HEK293T (cell line): Measurements from ENCODE around the gene INPP1.

Source experiments
- BHLHE40 ChIP-seq: fragments of 450-650 bp; IDR thresholded peaks from 2 replicates; pipeline ENCODE4 v1.6.1; 2016; ENCODE audit warnings: mild to moderate bottlenecking, moderate library complexity, borderline replicate concordance
- FOXA1 ChIP-seq: fragments of 450-650 bp; IDR thresholded peaks from 2 replicates; pipeline ENCODE4 v1.6.1; 2016; ENCODE audit warnings: mild to moderate bottlenecking
- FOXM1 ChIP-seq: fragments of 450-650 bp; IDR thresholded peaks from 2 replicates; pipeline ENCODE4 v1.6.1; 2017; ENCODE audit warnings: mild to moderate bottlenecking, borderline replicate concordance
- HDGF ChIP-seq: fragments of 450-650 bp; IDR thresholded peaks from 2 replicates; pipeline ENCODE4 v1.6.1; 2017; ENCODE audit warnings: antibody characterized with exemption, borderline replicate concordance
- L3MBTL2 ChIP-seq: fragments of 450-650 bp; conservative IDR thresholded peaks from 2 replicates; pipeline ENCODE4 v1.6.1; 2016; ENCODE audit warnings: mild to moderate bottlenecking
- PKNOX1 ChIP-seq: fragments of 450-650 bp; IDR thresholded peaks from 2 replicates; pipeline ENCODE4 v1.6.1; 2016
- SP1 ChIP-seq: fragments of 450-650 bp; IDR thresholded peaks from 2 replicates; pipeline ENCODE4 v1.6.1; 2017
- SUZ12 ChIP-seq: fragments of 450-650 bp; IDR thresholded peaks from 2 replicates; pipeline ENCODE4 v1.6.1; 2016; ENCODE audit warnings: mild to moderate bottlenecking
- ZNF384 ChIP-seq: fragments of 450-650 bp; IDR thresholded peaks from 2 replicates; pipeline ENCODE4 v1.6.1; 2016

GRCh38 chr2:190413421-190413820, 70.0 kb downstream of the INPP1 start:
- TF ChIP-seq BHLHE40 (no peak), FOXM1 (no peak), SP1 (no peak), FOXA1 (no peak), PKNOX1 (no peak), ZNF384 (no peak), HDGF (no peak), SUZ12 (no peak), L3MBTL2 (no peak)
